ENCODE data around the gene RBM20. TPM values are rescaled to one million over a fixed set of nuclear protein-coding genes. Genes with fewer than 3 reads are reported as not detected.

The RBM20 gene
- total RNA-seq, 1 donor from 2014 or later, result 1.5 TPM

GRCh38 chr10:110774069-110775019 lies 130.2 kb downstream of the RBM20 start:
- no peak for TF ChIP-seq CTCF (IDR thresholded peaks at IDR 0.05; ENCODE audit: unreplicated experiment)
- no peak for DNase-seq (ENCODE audit: low spot score, unreplicated experiment)
- Mint-ChIP-seq H3K36me3 (ENCODE audit: insufficient read depth) (no peaks in the 10 kb centered on the region), H3K27me3 (peaks cover 5% of the 10 kb centered on the region), H3K4me3 (ENCODE audit: low read depth) (no peak overlapping the region), H3K9me3 (ENCODE audit: low read depth) (no peaks in the 10 kb centered on the region), H3K4me1 (ENCODE audit: low read depth) (peaks cover 4% of the 10 kb centered on the region), H3K27ac (no peak overlapping the region)

- no peak overlapping the region for H3K4me3 Mint-ChIP-seq (ENCODE audit: low read depth)
- peaks cover 5% of the 10 kb centered on the region for H3K27me3 Mint-ChIP-seq
- TF ChIP-seq CTCF (IDR thresholded peaks at IDR 0.05; ENCODE audit: unreplicated experiment), result no peak
- no peaks in the 10 kb centered on the region for H3K36me3 Mint-ChIP-seq (ENCODE audit: insufficient read depth)
- H3K27ac Mint-ChIP-seq, result no peak overlapping the region
- no peak for DNase-seq (ENCODE audit: low spot score, unreplicated experiment)
- H3K4me1 Mint-ChIP-seq (ENCODE audit: low read depth), result peaks cover 5% of the 10 kb centered on the region
- H3K9me3 Mint-ChIP-seq (ENCODE audit: low read depth), result no peaks in the 10 kb centered on the region
Observed at GRCh38 chr10:110775020-110775375, 130.9 kb downstream of the RBM20 start.

GRCh38 chr10:110775406-110775805 lies 131.3 kb downstream of the RBM20 start:
- Mint-ChIP-seq H3K4me1 (ENCODE audit: low read depth) (peaks cover 5% of the 10 kb centered on the region), H3K4me3 (ENCODE audit: low read depth) (no peak overlapping the region), H3K27me3 (peaks cover 5% of the 10 kb centered on the region), H3K9me3 (ENCODE audit: low read depth) (no peaks in the 10 kb centered on the region), H3K27ac (no peak overlapping the region), H3K36me3 (ENCODE audit: insufficient read depth) (no peaks in the 10 kb centered on the region)
- TF ChIP-seq CTCF (IDR thresholded peaks at IDR 0.05; ENCODE audit: unreplicated experiment), result no peak
- no peak for DNase-seq (ENCODE audit: low spot score, unreplicated experiment)

- no peak for DNase-seq (ENCODE audit: low spot score, unreplicated experiment)
- Mint-ChIP-seq H3K36me3 (ENCODE audit: insufficient read depth) (no peaks in the 10 kb centered on the region), H3K27me3 (peaks cover 5% of the 10 kb centered on the region), H3K4me3 (ENCODE audit: low read depth) (no peak overlapping the region), H3K27ac (no peak overlapping the region), H3K4me1 (ENCODE audit: low read depth) (peaks cover 5% of the 10 kb centered on the region), H3K9me3 (ENCODE audit: low read depth) (no peaks in the 10 kb centered on the region)
- TF ChIP-seq CTCF (IDR thresholded peaks at IDR 0.05; ENCODE audit: unreplicated experiment), result no peak
Observed at GRCh38 chr10:110777017-110777416, 132.9 kb downstream of the RBM20 start.

- no peaks in the 10 kb centered on the region for H3K9me3 Mint-ChIP-seq (ENCODE audit: low read depth)
- no peaks in the 10 kb centered on the region for H3K36me3 Mint-ChIP-seq (ENCODE audit: insufficient read depth)
- peaks cover 5% of the 10 kb centered on the region for H3K27me3 Mint-ChIP-seq
- no peak overlapping the region for H3K4me3 Mint-ChIP-seq (ENCODE audit: low read depth)
- no peak for TF ChIP-seq CTCF (IDR thresholded peaks at IDR 0.05; ENCODE audit: unreplicated experiment)
- peaks cover 5% of the 10 kb centered on the region for H3K4me1 Mint-ChIP-seq (ENCODE audit: low read depth)
- no peak overlapping the region for H3K27ac Mint-ChIP-seq
- DNase-seq (ENCODE audit: low spot score, unreplicated experiment), result no peak
Observed at GRCh38 chr10:110777661-110778060, 133.5 kb downstream of the RBM20 start.

Measured in progenitor cell of endocrine pancreas (in vitro differentiated cells).